Right cardiac atrium (tissue), 5 donors: ENCODE measurements around the gene RNASE4. TPM values are rescaled to one million over a fixed set of nuclear protein-coding genes. Genes with fewer than 3 reads are reported as not detected.
"Not testable (repeated sequence)": the region's sequence is repeated elsewhere in the genome, so short reads cannot be mapped to it uniquely, and the experiment has no call there.

Experiments used
- ATAC-seq, 2 donors: fragments of 200-7000 bp; cut with Tn5 transposase; one replicate each; pipeline versions ENCODE4 v1.8.0 to v1.9.1; 2020; ENCODE audit warnings: moderate library complexity in 2 of 2, mild to moderate bottlenecking in 1 of 2
- DNase-seq, 3 donors: peaks; one replicate each; pipeline ENCODE4 v3.0.0-alpha.2; 2020
- H3K27ac ChIP-seq: one replicate; pipeline ENCODE4 v1.5.1; 2013; ENCODE audit warnings: mild to moderate bottlenecking, low read length, control low read depth, moderate library complexity
- H3K27me3 ChIP-seq: one replicate; pipeline ENCODE4 v1.6.1; 2013; ENCODE audit not compliant: control insufficient read depth, insufficient read depth
- H3K4me1 ChIP-seq: one replicate; pipeline ENCODE4 v1.6.1; 2013; ENCODE audit warnings: low read length; ENCODE audit not compliant: control insufficient read depth, insufficient read depth
- H3K4me3 ChIP-seq: one replicate; pipeline ENCODE4 v1.5.1; 2013; ENCODE audit warnings: low read length, control low read depth
- H3K9me3 ChIP-seq: one replicate; pipeline ENCODE4 v1.6.1; 2013; ENCODE audit warnings: low read length; ENCODE audit not compliant: control insufficient read depth
- WGBS: extraction: QIAGEN DNeasy Blood & Tissue Kit; methylation state at CpG from one replicate; pipeline ENCODE4 v1.1.7; 2013; 5-methylcytosine and 5-hydroxymethylcytosine counted together
- intact Hi-C, 4 donors: fragments of 100-400 bp; cut with DNase I; formaldehyde crosslinking; loops; one replicate each; pipeline versions ENCODE4 v1.11.0 to v1.14.0; 2022 to 2023
- polyA plus RNA-seq: library from polyadenylated mRNA; stranded (reverse); fragments of 200-250 nt; gene quantifications from one replicate; pipeline ENCODE4 v1.2.3, GENCODE V29; 2013
- total RNA-seq, 4 donors: library from RNA; stranded (reverse); fragmentation: NEBNext Ultra II Directional; extraction: Animal tissue kit (Norgen Biotek cat#: 25700); gene quantifications; one replicate each; pipeline ENCODE4 v1.2.1, GENCODE V29; 2021
- donor health status: healthy with polysubstance abuse.
- donor health status: DM: no; HTN: yes; CAD: no.
- donor health status: DM: no; HTN: no; CAD: no.
- donor health status: DM: no; HTN: yes; CAD: no; lungs with severe emphysema.
- donor health status: DM: yes; HTN: yes; CAD: no.

The RNASE4 gene
- total and polyA plus RNA-seq, 5 donors: 18.0 to 31.3 (median 19.4) TPM

DNA sequence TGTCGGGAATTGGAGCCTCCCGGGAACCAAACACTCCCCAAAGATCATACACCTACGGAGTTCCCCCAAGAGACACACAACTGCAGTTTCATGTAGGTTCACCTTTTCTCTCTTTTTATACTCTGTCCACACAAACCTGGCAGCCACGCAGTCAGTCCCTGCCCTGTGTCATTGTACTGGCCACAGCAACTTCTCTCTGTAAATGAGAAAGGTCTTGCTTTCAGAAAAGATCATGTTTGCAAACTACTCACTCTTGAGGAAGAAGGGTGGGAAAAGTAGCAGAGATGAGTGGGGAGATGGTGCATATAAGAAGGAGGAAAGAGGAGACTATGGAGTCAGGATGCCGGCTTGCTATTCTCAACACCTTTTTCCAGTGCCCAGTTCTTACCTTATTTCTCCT lies 14.6 kb downstream of the RNASE4 start:
- no peaks in the 10 kb centered on the region for H3K4me1 ChIP-seq
- no peaks in the 10 kb centered on the region for H3K27me3 ChIP-seq
- ATAC-seq (no peak), DNase-seq (no peak)
- H3K9me3 ChIP-seq: no peaks in the 10 kb centered on the region
- intact Hi-C loops: loop anchor here (2.0 to 10.0 kb wide), 5 partner anchors 156 to 276 kb away; no protein-coding TSS in a partner anchor
- H3K4me3 ChIP-seq: no peak overlapping the region
- 85% methylated on average over 5 of the region's 5 CpGs for WGBS
- no peak overlapping the region for H3K27ac ChIP-seq

DNA sequence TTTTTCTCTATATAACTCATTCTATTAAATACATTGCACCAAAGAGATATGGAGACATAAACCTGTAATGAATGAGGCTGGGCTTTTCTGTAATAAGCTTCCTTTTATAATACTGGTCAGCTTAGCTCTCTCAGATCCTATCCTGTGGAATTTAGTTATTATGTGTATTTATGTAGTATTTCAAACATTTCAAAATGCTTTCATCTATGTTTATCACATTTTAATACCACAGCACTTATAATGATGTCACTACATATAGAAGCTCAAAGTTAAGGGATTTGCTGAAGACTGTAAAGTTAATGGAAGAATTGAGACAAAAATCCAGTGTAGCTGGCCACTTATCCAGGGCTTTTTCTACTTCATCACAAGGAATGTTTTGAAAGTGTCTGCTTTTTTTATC lies 15.6 kb downstream of the RNASE4 start:
- ATAC-seq: no peak
- H3K27me3 ChIP-seq: no peaks in the 10 kb centered on the region
- H3K4me1 ChIP-seq: no peaks in the 10 kb centered on the region
- no peaks in the 10 kb centered on the region for H3K9me3 ChIP-seq
- intact Hi-C loops: loop anchor here (2.0 to 10.0 kb wide), 6 partner anchors 105 to 275 kb away; partner anchors contain the start of gene RNASE1 (in 1 of the 4)
- no peak for DNase-seq
- H3K4me3 ChIP-seq: no peak overlapping the region
- no peak overlapping the region for H3K27ac ChIP-seq

DNA sequence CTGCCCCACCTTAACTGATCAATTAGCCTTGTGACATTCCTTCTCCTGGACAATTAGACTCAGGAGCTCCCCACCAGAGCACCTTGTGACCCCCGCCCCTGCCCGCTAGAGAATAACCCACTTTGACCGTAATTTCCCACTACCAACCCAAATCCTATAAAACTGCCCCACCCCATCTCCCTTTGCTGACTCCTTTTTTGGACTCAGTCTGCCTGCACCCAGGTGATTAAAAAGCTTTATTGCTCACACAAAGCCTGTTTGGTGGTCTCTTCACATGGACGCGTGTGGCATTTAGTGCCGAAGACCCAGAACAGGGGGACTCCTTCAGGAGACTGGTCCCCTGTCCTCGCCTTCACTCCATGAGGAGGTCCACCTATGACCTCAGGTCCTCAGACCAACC lies 16.6 kb downstream of the RNASE4 start:
- not testable (repeated sequence) for H3K4me3 ChIP-seq, H3K9me3 ChIP-seq, H3K4me1 ChIP-seq, ATAC-seq, H3K27me3 ChIP-seq, H3K27ac ChIP-seq, DNase-seq
- intact Hi-C loops: loop anchor here in 1 of 4 donors (10.0 kb wide), 1 partner anchor 104 kb away; the partner anchor contains the start of gene RNASE1
- 97% methylated on average over 7 of the region's 7 CpGs for WGBS

DNA sequence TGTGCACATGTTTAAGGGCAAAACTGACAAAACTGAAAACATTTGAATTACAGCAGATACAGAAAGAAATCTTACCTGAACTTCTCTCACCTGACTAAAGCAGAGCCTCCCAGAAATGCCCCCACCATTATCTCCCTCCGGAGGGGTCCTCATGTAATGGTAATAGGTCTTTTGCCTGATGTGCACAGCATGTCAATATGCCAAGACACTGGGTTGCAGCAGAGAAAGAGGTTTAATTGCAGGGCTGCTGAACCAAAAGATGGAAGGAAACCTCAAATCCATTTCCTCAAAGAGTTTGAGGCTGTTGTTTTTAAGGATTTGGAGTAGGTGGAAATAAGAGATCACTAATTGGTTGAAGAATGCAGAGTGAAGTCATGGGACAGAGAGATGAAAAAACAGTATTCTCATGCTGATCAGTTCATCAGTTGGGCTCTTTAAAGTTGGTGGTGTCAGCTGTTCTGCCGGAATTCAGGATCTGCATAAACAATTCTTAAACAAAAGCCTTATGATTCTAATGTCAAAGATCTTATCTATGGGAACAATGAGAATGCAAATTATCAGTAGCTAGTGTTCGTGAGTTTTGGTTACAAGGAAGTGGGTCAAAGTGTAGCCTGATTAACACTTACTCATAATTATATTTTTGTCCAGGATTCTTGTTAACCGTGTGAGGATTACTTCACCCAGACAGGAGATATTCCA lies 22.4 kb downstream of the RNASE4 start:
- H3K4me1 ChIP-seq: peaks cover 2% of the 10 kb centered on the region
- no peaks in the 10 kb centered on the region for H3K9me3 ChIP-seq
- peak overlapping the region; percentile 57 for H3K27ac ChIP-seq
- intact Hi-C loops: loop anchor here in 1 of 4 donors (10.0 kb wide), 1 partner anchor 98 kb away; the partner anchor contains the start of gene RNASE1
- ATAC-seq (peak in 1 of 2 donors; percentile 79), DNase-seq (no peak)
- H3K27me3 ChIP-seq: no peaks in the 10 kb centered on the region
- no peak overlapping the region for H3K4me3 ChIP-seq
- 36% methylated on average over 4 of the region's 4 CpGs for WGBS

DNA sequence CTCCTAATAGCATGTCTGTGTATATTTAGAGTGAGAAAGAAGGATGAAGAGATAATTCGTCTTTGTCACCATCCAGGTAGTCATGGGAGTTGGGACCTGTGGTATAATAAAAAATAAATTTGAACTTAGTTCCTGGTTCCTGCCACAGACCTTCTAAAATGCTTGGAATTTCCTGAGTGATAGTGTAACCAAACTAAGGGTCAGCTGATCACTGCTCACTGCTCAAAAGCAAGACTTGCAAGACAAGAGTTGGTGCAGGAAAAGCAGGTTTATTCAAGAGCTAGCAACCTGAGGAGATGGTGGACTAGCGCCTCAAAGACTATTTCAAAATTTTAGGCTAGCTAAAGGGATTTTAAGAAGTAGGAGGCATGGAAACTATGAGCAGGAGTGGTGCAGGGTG lies 23.3 kb downstream of the RNASE4 start:
- H3K27ac ChIP-seq: no peak overlapping the region
- intact Hi-C loops: loop anchor here in 1 of 4 donors (10.0 kb wide), 1 partner anchor 97 kb away; the partner anchor contains the start of gene RNASE1
- H3K4me3 ChIP-seq: no peak overlapping the region
- no peaks in the 10 kb centered on the region for H3K27me3 ChIP-seq
- H3K4me1 ChIP-seq: peaks cover 2% of the 10 kb centered on the region
- 71% methylated on average over 2 of the region's 2 CpGs for WGBS
- DNase-seq (no peak), ATAC-seq (peak in 1 of 2 donors; percentile 50)
- no peaks in the 10 kb centered on the region for H3K9me3 ChIP-seq

DNA sequence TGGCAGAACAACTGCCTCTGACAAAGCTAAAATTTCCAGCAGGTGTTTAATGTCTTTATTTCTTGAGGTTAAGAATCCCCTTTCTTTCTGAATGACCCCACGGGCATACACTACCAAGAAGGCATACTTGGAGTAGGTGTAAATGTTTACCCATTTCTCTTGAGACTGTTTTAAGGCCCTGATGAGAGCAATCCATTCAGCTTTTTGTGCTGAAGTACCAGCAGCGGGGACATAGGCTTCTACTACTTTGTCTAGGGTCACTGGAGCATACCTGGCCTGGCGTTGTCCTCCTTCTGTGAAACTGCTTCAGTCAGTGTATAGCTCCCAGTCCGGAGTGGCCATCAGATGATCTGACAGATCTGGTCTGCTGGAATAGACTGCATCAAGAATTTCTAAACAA lies 26.9 kb downstream of the RNASE4 start:
- Histone ChIP-seq H3K27me3 (no peaks in the 10 kb centered on the region), H3K9me3 (no peaks in the 10 kb centered on the region), H3K4me1 (peaks cover 4% of the 10 kb centered on the region), H3K27ac (no peak overlapping the region), H3K4me3 (no peak overlapping the region)
- ATAC-seq (no peak), DNase-seq (no peak)
- WGBS: 70% methylated on average over 4 of the region's 4 CpGs
- intact Hi-C loops: no loop called here

DNA sequence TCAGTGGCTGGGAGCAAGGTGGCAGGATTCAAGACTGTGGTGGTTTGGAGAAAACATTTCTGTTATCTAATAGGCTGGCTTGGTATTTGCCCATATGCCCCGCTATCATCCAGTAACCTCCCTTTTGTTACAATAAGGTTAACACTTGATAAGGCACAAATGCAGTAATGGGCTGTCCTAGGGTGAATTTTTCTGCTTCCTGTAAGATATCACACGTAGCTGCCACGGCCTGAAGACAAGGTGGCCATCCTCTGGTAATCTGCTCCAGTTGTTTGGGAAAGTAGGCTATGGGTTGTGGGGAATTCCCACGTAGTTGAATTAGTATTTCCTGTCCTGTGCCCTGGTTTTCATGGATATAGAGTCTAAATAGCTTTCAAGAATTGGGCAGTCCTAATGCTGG lies 27.3 kb downstream of the RNASE4 start:
- ATAC-seq (no peak), DNase-seq (no peak)
- Histone ChIP-seq H3K4me3 (no peak overlapping the region), H3K27ac (no peak overlapping the region), H3K27me3 (no peaks in the 10 kb centered on the region), H3K9me3 (no peaks in the 10 kb centered on the region), H3K4me1 (peaks cover 4% of the 10 kb centered on the region)
- WGBS: 43% methylated on average over 4 of the region's 4 CpGs
- intact Hi-C loops: no loop called here

DNA sequence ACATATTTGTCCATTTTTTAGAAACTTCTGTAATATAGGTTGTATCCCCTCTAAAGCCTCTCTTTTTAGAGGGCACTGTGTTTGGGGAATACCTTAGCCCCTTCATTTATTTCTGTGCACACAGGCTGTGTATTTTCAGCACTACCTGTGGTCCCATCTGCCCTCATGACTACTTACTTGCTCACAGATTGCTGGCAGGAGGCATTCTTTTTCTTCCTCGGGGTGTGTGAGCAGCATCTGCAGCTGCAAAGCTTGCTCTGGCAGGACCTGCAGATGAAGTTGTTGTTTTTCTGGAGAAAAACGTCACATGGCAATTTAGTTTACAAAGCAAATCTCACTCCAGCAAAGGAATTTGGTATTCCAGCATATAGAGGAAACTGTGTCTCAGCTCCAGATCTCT lies 28.5 kb downstream of the RNASE4 start:
- ATAC-seq (no peak), DNase-seq (no peak)
- WGBS: 36% methylated on average over 2 of the region's 2 CpGs
- no peak overlapping the region for H3K4me3 ChIP-seq
- H3K4me1 ChIP-seq: peaks cover 2% of the 10 kb centered on the region
- no peak overlapping the region for H3K27ac ChIP-seq
- no peaks in the 10 kb centered on the region for H3K9me3 ChIP-seq
- H3K27me3 ChIP-seq: no peaks in the 10 kb centered on the region
- intact Hi-C loops: no loop called here

DNA sequence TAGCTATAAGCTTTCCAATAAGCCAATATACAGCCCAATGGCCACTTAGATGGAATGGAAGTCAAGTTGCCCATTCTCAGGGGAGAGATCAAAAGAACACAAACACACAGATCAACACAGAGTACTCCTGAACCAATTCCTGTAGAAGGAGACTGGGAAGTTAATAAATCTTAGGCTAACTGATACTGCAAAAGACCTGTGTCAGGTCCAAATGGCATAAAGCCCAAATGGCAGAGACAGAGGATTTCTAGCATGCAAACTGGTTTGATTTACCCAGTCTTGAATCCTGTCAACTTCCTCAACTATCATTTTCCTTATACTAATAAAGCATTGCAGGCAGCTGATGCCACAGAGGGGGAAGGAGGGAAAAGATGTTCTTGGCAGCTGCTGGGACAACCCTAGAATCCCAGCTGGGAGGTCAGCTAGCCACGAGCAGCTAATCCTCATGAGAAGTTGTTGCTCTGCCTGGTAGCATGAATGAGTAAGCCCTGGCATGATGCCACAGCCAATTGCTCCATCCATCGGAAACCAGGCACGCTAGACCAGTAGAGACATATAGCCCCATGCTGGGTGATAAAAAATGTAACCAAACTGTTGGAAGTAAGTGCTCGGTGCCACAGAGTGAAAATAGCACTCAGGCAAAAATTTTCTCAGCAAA lies 30.4 kb downstream of the RNASE4 start:
- Histone ChIP-seq H3K4me1 (peaks cover 2% of the 10 kb centered on the region), H3K9me3 (no peaks in the 10 kb centered on the region), H3K4me3 (no peak overlapping the region), H3K27me3 (no peaks in the 10 kb centered on the region), H3K27ac (no peak overlapping the region)
- peak; percentile 78 to 90 (median 84) for DNase-seq
- WGBS: 40% methylated on average over 4 of the region's 4 CpGs
- peak; percentile 82 to 88 for ATAC-seq
- intact Hi-C loops: no loop called here

DNA sequence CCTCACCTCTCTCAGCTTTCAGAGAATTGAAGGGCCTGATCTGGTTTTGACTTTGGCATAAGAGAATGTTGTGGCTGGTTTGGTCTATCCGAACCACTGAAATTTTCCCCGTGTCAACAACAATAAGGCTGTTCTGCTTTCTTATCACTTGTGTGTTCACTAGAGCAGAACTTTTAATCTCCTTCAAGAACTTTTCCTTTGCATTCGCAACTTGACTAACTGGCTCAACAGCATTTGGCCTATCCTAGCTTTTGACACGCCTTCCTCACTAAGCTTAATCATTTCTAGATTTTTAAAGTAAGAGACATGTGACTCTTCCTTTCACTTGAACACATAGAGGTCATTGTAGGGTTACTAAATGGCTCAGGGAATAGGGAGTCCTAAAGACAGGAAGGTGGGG lies 35.4 kb downstream of the RNASE4 start:
- intact Hi-C loops: no loop called here

DNA sequence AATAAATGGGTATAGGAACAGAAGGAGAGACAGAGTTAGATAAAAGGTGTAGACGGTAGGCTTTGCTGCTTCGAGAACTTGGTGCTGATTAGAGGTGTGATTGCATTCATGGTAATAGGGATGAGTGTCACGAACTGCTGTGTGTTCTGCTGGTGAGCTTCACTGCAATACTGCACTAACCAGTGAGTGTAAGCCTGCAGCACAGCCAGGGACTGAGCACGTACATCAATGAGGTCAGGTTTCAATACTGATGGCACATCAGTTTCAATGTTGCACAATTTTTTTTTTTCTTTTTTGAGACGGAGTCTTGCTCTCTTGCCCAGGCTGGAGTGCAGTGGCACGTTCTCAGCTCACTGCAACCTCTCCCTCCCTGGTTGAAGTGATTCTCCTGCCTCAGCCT lies 36.4 kb downstream of the RNASE4 start:
- H3K4me1 ChIP-seq: no peaks in the 10 kb centered on the region
- H3K27me3 ChIP-seq: no peaks in the 10 kb centered on the region
- ATAC-seq (no peak), DNase-seq (no peak)
- no peak overlapping the region for H3K27ac ChIP-seq
- 83% methylated on average over 6 of the region's 6 CpGs for WGBS
- H3K4me3 ChIP-seq: no peak overlapping the region
- intact Hi-C loops: no loop called here
- no peaks in the 10 kb centered on the region for H3K9me3 ChIP-seq

More for the DNA sequence above, 35.4 kb downstream of the RNASE4 start:
- Histone ChIP-seq H3K4me3 (no peak overlapping the region), H3K27ac (no peak overlapping the region), H3K27me3 (no peaks in the 10 kb centered on the region), H3K4me1 (peaks cover under 1% of the 10 kb centered on the region), H3K9me3 (no peaks in the 10 kb centered on the region)
- ATAC-seq (no peak), DNase-seq (no peak)
- 89% methylated on average over 4 of the region's 4 CpGs for WGBS
